Activated CD4-positive, alpha-beta T cell treated with anti-CD3 and anti-CD28 coated beads for 1 hour (primary cell): ENCODE data around the gene USP20.
"Not testable (repeated sequence)": the region's sequence is repeated elsewhere in the genome, so short reads cannot be mapped to it uniquely, and the experiment has no call there.

Experiments used
- DNase-seq: peaks from one replicate; pipeline ENCODE4 v3.0.0-alpha.2; 2020

USP20 gene

DNA sequence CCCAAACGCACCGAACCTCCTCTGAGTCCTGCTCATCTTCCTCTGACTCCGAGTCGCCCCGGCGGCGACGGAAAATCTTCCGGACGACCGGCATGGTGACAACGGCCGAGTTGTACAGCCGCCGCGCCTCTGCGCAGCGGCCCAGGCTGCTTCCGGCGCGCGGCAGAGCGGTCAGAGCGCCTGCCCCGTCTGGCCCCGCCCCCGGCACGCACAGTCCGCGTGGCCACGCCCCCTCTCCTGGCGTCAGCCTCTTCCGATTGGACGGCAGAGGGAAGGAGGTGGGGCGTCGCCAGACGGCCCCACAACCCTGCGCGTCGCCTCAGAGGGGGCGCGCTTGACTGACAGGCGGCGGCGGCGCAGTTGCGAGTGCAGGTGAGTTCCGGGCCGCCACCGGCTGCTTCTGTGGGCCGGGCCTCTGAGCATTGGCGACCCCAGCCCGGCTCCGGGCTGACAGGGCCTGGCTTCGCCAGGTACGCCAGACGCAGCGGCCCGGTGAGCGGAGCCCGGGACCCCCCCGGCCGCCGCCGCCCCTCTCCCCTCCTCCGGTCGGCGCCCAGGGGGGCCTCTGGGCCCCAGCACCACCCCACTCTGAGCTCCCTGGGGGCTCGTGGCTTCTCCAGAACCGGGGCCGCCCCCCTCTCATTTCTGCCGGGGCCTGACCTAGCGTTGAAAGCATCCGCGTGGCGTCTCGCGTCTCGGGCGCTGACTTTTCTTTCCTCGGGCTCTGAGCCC, at the start of gene USP20, which contains the start of gene C9orf78:
Gene USP20, plus strand, starts transcription at position 331 of the 732 bp plus-strand sequence. CDS start 17,098 bp downstream, outside the sequence.
Gene C9orf78, minus strand, starts transcription at position 148 of the 732 bp plus-strand sequence. Its CDS starts 54 bp downstream, at position 94.
- DNase-seq = peak; percentile 95

- DNase-seq = no peak
Observed at GRCh38 chr9:129785866-129786265, 49.4 kb upstream of the USP20 start.

GRCh38 chr9:129786481-129786880, 48.8 kb upstream of the USP20 start:
- no peak for DNase-seq

DNA sequence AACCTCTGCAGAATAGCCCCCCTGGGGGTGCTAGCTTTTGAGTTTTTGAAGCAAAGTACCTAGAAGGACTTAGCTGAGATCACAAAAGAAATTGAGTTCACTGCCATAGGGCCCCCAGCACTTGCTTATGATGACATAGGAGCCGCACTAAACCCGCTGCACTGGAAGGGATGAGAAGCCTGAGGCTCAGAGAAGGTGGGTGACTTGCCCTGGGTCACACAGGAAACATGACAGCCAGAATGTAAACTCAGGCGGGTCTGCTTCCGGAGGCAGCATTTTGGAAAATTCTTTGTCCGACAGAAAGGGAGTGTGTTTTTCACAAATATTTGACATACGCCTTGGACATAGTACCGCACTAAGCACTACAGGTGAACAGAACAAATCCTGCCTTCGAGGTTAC, 40.7 kb upstream of the USP20 start:
- no peak for DNase-seq

DNA sequence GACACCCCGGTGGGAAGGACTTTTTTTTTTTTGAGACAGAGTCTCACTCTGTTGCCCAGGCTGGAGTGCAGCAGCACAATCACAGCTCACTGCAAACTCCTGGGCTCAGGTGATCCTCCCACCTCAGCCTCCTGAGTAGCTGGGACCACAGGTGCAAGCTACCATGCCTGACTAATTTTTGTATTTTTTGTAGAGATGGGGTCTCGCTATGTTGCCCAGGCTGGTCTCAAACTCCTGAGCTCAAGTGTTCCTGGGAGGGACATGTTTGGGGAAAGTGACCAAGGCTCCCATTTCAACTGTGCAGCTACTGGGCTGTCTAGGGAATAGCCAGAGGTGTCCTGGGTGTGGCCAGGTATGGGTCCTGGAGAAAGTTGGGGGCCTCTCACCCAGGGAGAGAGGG, 39.2 kb upstream of the USP20 start:
- not testable (repeated sequence) for DNase-seq

DNA sequence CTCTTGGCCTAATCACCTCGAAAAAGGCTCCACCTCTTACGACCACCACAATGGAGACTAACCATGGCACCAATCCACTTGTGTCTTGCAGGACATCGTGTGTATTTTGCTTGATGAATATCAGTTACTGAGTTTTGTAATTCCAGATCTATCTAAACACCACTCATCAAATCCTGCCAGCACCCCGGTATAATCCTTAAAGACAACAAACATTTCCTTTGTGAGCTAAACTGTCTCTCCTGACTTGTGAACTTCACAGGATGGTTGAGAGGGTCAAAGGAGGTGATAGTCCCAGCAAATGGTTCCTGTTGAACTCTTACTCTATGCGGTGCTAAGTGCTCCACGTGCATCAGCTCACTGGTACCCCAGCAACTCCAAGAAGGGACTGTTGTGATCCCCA, 36.3 kb upstream of the USP20 start:
- no peak for DNase-seq

- DNase-seq = no peak
Observed at GRCh38 chr9:129801504-129801903, 33.8 kb upstream of the USP20 start.

GRCh38 chr9:129802833-129803675, 32.2 kb upstream of the USP20 start, which contains the start of gene TOR1B:
TSS of gene TOR1B (plus strand) at chr9:129803184. CDS start at chr9:129803213, 29 bp downstream.
- DNase-seq = peak; percentile 92

- DNase-seq = no peak
Observed at GRCh38 chr9:129803676-129804060, 31.6 kb upstream of the USP20 start.

GRCh38 chr9:129806061-129806460, 29.2 kb upstream of the USP20 start:
- no peak for DNase-seq

- no peak for DNase-seq
Observed at GRCh38 chr9:129809346-129809745, 25.9 kb upstream of the USP20 start.

DNA sequence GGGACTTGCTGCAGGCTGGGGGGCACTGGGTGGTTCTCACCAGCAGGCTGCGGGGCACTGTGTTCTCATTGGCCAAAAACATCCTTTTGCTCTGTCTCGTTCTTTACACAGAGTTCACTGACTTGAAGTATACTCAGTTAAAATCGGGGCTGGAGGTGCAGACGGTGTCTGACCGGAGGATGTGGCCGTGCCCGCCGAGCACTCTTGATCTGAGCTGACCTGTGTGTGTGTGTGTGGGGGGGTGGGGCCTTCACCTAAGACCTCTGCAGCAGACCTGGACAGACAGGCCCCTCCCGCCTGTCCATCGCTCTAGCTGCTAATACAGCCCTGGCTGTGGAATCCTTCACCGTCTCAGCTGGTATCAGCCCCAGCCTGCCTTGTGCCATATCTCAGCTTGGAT, 25.1 kb upstream of the USP20 start:
- no peak for DNase-seq

DNA sequence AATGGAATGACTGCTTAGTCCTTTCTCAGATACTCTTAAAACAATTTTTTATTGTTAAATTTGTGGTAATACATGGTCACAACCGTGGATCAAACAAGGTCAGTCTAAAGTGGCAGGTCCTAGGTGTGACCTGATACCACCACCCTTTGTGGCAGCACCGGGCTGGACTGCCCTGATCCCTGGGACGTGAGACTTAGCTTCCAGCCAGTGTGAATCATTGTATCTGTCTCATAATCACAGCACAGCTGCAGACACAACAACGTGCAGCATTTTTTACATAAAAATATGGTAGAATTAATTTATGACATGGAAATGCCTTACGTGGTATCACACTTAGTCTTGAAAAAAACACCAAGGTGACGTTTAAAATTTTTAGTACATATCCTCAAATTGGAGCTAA, 24.5 kb upstream of the USP20 start:
- DNase-seq = no peak

GRCh38 chr9:129811967-129812363, 23.3 kb upstream of the USP20 start:
- no peak for DNase-seq

DNA sequence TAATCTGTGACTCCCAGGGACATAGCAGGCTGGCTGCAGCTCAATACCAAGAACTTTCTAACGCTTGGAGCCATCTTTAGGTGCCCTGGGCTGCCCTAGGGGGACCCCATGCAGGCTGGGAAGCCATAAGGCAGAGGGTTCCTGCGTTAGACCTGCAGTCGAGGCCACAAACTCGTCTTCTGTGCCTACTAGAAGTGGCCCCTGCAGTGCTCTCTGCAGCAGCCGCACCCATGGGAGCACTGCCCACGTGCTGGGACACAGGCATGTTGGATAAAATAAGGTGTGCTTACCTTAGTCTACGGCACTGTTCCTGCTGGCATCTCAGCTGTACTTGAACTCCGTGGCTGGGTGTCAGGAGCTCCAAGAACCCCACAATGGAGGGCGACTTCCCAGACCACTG, 22.9 kb upstream of the USP20 start:
- DNase-seq = no peak

DNA sequence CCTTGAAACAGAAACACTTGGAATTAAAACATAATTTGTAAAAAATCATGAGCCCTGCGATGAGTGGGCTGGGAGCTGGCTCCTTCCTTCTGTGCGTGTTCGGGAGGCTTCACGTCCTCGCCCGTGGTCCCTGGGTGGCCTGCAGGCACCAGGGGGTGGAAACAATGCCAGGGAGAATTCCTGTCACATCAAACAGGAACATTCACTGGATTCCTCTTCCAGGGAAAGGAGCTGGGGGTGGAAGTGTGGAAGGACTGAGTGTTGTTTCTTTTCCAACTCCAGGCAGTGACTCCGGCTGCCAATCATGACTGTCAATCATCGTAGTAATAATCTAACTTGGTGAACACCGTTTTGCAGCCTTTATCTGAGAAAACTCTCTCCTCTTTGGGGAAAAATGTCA, 21.6 kb upstream of the USP20 start:
- DNase-seq = no peak

DNA sequence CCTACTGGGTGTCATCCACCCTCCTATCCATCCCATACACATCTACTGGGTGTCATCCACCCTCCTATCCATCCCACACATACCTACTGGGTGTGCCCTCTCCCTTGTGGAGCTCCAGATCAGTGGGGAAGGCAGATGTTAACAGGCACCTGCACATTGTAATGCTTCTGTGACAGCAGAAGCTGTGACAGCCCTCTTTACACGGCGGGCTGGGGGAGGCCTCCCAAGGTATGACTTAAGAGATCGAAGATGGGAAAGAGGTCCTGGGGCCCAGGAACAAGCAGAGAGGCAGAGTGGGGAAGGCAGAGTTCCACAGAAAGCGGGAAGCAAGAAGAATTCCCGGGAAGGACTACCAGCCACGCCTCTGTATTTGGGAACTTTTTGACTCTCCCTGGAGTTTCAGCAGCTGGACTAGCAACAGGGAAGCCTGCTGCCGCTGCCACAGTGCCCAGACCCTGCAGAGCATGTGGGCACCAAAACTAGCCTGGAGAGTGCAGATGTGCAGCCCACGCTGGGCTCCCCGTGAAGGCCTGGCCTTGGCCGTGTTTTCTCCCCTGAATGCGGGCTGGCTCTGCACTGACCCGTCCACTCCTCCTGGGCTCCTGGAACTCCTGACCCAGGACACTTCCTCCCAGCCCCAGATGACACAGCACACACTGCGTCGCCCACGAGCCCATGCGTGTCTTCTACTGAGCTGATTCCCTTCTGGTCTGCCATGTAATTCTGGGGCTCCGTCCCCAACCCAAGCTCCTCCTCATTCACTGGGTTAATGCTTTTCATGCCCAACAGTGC, 20.6 kb upstream of the USP20 start:
- no peak for DNase-seq

DNA sequence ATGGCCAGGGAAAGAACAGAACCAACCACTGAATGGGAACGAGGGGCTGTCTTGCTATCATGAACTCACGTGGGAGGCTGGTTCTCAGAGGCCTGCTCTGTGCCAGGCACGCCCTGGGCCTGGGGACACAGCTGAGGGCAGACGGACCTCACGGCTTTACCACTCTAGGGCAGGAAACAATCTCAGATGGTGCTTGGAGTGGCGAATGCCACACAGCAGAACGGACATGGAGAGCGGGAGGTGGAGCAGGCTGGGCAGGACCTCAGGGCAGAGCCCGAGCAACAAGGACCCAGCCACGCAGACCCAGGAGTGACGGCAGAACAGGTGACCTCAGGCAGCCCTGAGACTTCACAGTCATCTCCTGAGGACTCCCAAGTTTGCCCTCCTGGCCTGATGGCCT, 20.0 kb upstream of the USP20 start:
- DNase-seq = no peak

DNA sequence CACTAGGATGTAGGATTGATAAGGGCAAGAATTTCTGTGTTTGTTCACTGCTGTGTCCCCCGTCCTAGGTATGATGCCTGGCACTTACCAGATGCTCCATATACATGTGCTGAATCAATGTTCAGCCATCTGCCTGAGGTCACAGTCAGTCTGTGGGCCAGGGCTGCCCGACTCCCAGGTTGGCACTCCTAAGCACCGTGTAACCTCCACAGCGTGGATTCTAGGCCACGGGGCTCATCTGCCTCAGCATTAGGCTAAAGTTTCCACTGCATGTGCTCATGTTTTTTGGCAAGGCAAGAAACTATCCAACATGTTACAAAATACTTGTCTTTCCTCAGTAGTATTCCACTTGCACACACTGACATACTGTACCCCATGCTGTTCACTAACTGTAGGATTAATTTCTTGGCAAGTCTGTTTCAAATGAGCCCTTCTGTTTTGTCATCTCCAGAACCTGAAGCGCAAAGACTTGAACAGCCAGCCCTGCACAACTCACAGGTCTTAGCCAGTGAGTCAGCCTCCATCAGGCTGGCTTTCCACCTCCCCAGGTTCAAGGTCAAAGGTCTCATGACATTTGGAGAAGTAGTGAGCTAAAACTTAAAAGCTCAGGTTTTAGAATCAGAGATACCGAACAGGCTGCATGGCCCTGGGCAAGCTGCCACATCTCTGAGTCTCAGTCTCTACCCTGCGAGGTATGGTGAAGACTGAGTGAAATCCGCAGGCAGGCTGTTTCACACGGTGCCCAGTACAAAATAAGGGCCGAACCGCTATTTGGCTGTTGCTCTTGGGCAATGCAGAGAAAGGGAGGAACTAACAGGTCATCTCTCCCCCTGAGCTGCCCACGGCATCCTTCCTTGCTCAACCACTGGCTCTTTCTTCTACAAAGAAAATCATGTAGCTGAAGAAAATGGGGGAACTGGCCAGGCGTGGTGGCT, 18.5 kb upstream of the USP20 start:
- DNase-seq = no peak

DNA sequence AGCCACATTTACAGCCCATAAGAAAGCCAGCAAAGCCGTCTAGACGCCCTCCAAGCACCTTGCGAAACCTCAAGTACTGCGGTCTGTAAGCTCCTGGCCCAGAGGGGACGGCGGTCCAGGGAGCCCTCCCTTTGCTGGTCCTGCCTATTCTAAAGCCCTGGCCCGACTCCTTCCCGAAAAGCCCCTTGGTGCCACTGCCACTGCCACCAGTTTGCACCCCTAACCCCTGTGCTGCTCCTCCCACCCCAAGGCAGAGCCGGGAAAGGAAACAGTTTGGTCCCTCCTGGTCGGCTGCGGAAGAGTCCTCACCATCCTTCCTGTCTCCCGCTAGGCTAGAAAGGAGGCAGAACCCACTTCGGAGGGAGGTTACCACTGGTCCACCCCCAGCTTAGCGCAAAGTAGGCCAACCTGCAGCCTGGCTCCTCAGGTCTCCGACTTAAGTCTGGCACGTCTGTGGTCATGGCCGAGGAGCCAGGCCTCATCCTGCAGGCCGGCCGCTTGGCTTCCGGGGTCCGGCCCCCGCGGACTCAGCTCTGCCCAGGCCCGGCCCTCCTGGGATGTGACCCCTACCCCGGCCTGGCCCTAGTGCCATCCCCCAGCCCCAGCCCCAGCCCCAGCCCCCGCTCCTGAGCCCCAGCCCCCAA, 12.2 kb upstream of the USP20 start:
- no peak for DNase-seq

GRCh38 chr9:129823542-129823934, 11.7 kb upstream of the USP20 start:
- no peak for DNase-seq
